ENCODE results near the gene PACRGL. TPM values are rescaled to one million over a fixed set of nuclear protein-coding genes. Genes with fewer than 3 reads are reported as not detected.

PACRGL gene
- polyA plus RNA-seq, 1 of the 3 experiments (the other 2 are of a cell fraction) = 11.8 TPM

DNA sequence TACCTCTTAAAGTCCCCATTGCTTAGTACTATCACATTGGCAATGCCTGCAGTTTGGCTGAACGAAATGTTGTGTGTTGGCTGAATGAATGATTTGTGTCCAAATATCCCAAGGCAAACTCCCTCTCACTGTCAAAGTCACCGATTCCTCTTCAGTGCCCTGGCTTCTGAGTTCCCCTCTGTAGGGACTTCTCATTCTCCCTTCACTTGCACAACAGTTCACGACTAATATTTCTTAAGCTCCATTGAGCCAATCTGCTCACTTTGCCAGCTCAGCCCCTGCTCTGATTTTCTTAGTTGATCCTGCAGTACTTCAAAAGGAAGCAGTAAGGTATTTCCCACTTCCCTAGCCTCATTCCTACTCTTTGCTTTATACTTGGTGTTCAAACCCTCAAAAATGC is 21.9 kb upstream of the PACRGL start:
- H3K79me2 ChIP-seq (ENCODE audit: insufficient read depth) = no peaks in the 10 kb centered on the region
- ChIA-PET CTCF (interaction anchor here (1.6 kb wide), 1 partner anchor 16 kb away, joined by 4 read pairs; no protein-coding TSS in a partner anchor), POLR2A (no interaction called here)
- DNase-seq = no peak
- H3K4me1 ChIP-seq (ENCODE audit: control insufficient read depth in 1 of 2, insufficient read depth in 2 of 2, low read depth in 1 of 2, low read length in 1 of 2) = no peaks in the 10 kb centered on the region
- H3K9me2 ChIP-seq = no peaks in the 10 kb centered on the region
- no peak overlapping the region for H3K27ac ChIP-seq (ENCODE audit: low read depth in 2 of 2, low read length in 1 of 2)
- no peaks in the 10 kb centered on the region for H4K20me1 ChIP-seq (ENCODE audit: insufficient read depth)
- no peak overlapping the region for H3K4me2 ChIP-seq
- H3K9me3 ChIP-seq = no peaks in the 10 kb centered on the region
- H3K4me3 ChIP-seq (ENCODE audit: low read depth in 2 of 2, low read length in 1 of 2) = no peak overlapping the region
- H3K36me3 ChIP-seq (replicated peaks in 1 of 2; ENCODE audit: control insufficient read depth in 1 of 2, insufficient read depth in 2 of 2, low read length in 1 of 2) = no peaks in the 10 kb centered on the region
- no peak overlapping the region for H3K9ac ChIP-seq
- no peak overlapping the region for H2AFZ ChIP-seq (ENCODE audit: low read depth)
- no peaks in the 10 kb centered on the region for H3K27me3 ChIP-seq (ENCODE audit: insufficient read depth)
- TF ChIP-seq JUND (IDR thresholded peaks at IDR 0.05) = no peak
- no peak for TF ChIP-seq TAF1 (IDR thresholded peaks at IDR 0.05; ENCODE audit: borderline replicate concordance, low read depth, low read length)
- TF ChIP-seq, protein P1, sequence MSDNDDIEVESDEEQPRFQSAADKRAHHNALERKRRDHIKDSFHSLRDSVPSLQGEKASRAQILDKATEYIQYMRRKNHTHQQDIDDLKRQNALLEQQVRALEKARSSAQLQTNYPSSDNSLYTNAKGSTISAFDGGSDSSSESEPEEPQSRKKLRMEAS (IDR thresholded peaks at IDR 0.05; ENCODE audit: low read depth) = no peak
- TF ChIP-seq FOXJ3 (CRISPR knock-in tag; IDR thresholded peaks at IDR 0.05) = no peak
- no peak for TF ChIP-seq TCF12 (IDR thresholded peaks at IDR 0.05)
- TF ChIP-seq FOXM1 (IDR thresholded peaks at IDR 0.05; ENCODE audit: low read depth) = no peak
- TF ChIP-seq EP300 (IDR thresholded peaks at IDR 0.05; ENCODE audit: borderline replicate concordance in 1 of 2, low read depth in 1 of 2, low read length in 1 of 2) = no peak
- TF ChIP-seq FOSL2 (IDR thresholded peaks at IDR 0.05; ENCODE audit: borderline replicate concordance, low read depth) = no peak
- 76% methylated on average over 3 of the region's 3 CpGs for WGBS (ENCODE audit: low lambda C conversion rate)
- no peaks in the 10 kb centered on the region for H3F3A ChIP-seq (replicated peaks; ENCODE audit: insufficient read depth)

DNA sequence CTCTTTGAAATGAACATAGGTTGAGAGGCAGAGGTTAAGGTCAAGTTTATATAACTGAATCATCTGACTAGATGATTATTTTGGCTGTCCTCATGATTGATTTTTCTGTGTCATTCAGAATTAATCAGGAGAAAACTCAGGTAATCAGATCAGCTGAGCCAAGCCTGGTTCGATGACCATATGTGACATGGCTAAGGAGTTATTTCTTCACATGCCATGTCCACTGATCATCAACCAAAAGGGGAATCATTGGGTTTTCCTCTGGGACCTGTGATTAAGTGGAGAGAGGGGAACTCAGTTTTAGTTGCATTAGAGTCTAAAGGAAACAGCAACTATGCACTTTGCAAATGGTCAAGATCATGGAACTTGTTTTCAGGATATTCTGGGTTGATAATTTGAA is 20.3 kb upstream of the PACRGL start:
- WGBS (ENCODE audit: low lambda C conversion rate) = 50% methylated on average over 1 of the region's 1 CpG
- POLR2A ChIA-PET = no interaction called here
- Histone ChIP-seq H3K27ac (ENCODE audit: low read depth in 2 of 2, low read length in 1 of 2) (no peak overlapping the region), H3K4me1 (ENCODE audit: control insufficient read depth in 1 of 2, insufficient read depth in 2 of 2, low read depth in 1 of 2, low read length in 1 of 2) (peaks cover 0 to 3% of the 10 kb centered on the region in 2 experiments; a peak in 2 of 4 replicates), H3K9ac (no peak overlapping the region), H4K20me1 (ENCODE audit: insufficient read depth) (no peaks in the 10 kb centered on the region), H3K27me3 (ENCODE audit: insufficient read depth) (no peaks in the 10 kb centered on the region), H3F3A (replicated peaks; ENCODE audit: insufficient read depth) (no peaks in the 10 kb centered on the region), H3K4me3 (ENCODE audit: low read depth in 2 of 2, low read length in 1 of 2) (no peak overlapping the region), H3K9me2 (no peaks in the 10 kb centered on the region), H2AFZ (ENCODE audit: low read depth) (no peak overlapping the region), H3K4me2 (no peak overlapping the region), H3K79me2 (ENCODE audit: insufficient read depth) (no peaks in the 10 kb centered on the region), H3K36me3 (replicated peaks in 1 of 2; ENCODE audit: control insufficient read depth in 1 of 2, insufficient read depth in 2 of 2, low read length in 1 of 2) (no peaks in the 10 kb centered on the region), H3K9me3 (no peaks in the 10 kb centered on the region)
- TF ChIP-seq RCOR1 (IDR thresholded peaks at IDR 0.05; ENCODE audit: low read length) (no peak), RFX5 (IDR thresholded peaks at IDR 0.05; ENCODE audit: low read length) (no peak), YY1 (IDR thresholded peaks at IDR 0.05; ENCODE audit: low read depth) (no peak), CHD2 (IDR thresholded peaks at IDR 0.05; ENCODE audit: low read length, partially characterized antibody) (no peak), TAF1 (IDR thresholded peaks at IDR 0.05; ENCODE audit: borderline replicate concordance, low read depth, low read length) (no peak), NRF1 (IDR thresholded peaks at IDR 0.05; ENCODE audit: low read depth, low read length) (no peak), JUND (IDR thresholded peaks at IDR 0.05) (no peak), ELF1 (IDR thresholded peaks at IDR 0.05) (no peak), MXI1 (IDR thresholded peaks at IDR 0.05; ENCODE audit: low read depth, low read length) (no peak)
- TF ChIP-seq, protein P2, sequence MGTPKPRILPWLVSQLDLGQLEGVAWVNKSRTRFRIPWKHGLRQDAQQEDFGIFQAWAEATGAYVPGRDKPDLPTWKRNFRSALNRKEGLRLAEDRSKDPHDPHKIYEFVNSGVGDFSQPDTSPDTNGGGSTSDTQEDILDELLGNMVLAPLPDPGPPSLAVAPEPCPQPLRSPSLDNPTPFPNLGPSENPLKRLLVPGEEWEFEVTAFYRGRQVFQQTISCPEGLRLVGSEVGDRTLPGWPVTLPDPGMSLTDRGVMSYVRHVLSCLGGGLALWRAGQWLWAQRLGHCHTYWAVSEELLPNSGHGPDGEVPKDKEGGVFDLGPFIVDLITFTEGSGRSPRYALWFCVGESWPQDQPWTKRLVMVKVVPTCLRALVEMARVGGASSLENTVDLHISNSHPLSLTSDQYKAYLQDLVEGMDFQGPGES (IDR thresholded peaks at IDR 0.05; ENCODE audit: low read depth, low read length) = no peak
- TF ChIP-seq, protein P3, sequence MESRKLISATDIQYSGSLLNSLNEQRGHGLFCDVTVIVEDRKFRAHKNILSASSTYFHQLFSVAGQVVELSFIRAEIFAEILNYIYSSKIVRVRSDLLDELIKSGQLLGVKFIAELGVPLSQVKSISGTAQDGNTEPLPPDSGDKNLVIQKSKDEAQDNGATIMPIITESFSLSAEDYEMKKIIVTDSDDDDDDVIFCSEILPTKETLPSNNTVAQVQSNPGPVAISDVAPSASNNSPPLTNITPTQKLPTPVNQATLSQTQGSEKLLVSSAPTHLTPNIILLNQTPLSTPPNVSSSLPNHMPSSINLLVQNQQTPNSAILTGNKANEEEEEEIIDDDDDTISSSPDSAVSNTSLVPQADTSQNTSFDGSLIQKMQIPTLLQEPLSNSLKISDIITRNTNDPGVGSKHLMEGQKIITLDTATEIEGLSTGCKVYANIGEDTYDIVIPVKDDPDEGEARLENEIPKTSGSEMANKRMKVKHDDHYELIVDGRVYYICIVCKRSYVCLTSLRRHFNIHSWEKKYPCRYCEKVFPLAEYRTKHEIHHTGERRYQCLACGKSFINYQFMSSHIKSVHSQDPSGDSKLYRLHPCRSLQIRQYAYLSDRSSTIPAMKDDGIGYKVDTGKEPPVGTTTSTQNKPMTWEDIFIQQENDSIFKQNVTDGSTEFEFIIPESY (IDR thresholded peaks at IDR 0.05; ENCODE audit: borderline replicate concordance, low read depth) = no peak
- TF ChIP-seq, protein P4, sequence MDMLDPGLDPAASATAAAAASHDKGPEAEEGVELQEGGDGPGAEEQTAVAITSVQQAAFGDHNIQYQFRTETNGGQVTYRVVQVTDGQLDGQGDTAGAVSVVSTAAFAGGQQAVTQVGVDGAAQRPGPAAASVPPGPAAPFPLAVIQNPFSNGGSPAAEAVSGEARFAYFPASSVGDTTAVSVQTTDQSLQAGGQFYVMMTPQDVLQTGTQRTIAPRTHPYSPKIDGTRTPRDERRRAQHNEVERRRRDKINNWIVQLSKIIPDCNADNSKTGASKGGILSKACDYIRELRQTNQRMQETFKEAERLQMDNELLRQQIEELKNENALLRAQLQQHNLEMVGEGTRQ (IDR thresholded peaks at IDR 0.05; ENCODE audit: borderline replicate concordance, low read depth, low read length) = no peak
- TF ChIP-seq, protein P1 (IDR thresholded peaks at IDR 0.05; ENCODE audit: low read depth) = no peak
- DNase-seq = no peak
- CTCF ChIA-PET = no interaction called here
